T47D (cell line): ENCODE results near the gene CLDN19.

Experiments used
- DNase-seq, 2 experiments: peaks; one replicate each; pipeline versions ENCODE4 v3.0.0 to v3.0.0-alpha.2; 2011 to 2012; ENCODE audit warnings: low read depth in 1 of 2, low spot score in 1 of 2
- JUND ChIP-seq: IDR thresholded peaks from 2 replicates; pipeline ENCODE4 v1.6.1; 2012; ENCODE audit warnings: low read depth
- in situ Hi-C: cut with HindIII; loops from 2 replicates; pipeline ENCODE4 v1.10.0; 2016; ENCODE audit warnings: low sequenced_read_pairs, low pct_unique_long_range_greater_than_20kb

The CLDN19 gene

GRCh38 chr1:42742141-42742540, 2.1 kb upstream of the CLDN19 start:
- TF ChIP-seq JUND = no peak
- no peak for DNase-seq
- in situ Hi-C loops = no loop called here

- TF ChIP-seq JUND = no peak
- DNase-seq = no peak
- in situ Hi-C loops = no loop called here
Measured at GRCh38 chr1:42741706-42742105, 1.7 kb upstream of the CLDN19 start.

GRCh38 chr1:42740851-42741580, 980 bp upstream of the CLDN19 start:
- in situ Hi-C loops = no loop called here
- no peak for DNase-seq
- no peak for TF ChIP-seq JUND

- no peak for DNase-seq
- in situ Hi-C loops = no loop called here
- no peak for TF ChIP-seq JUND
Measured at GRCh38 chr1:42738678-42739226, 1.3 kb downstream of the CLDN19 start.

- no peak for DNase-seq
- no peak for TF ChIP-seq JUND
- in situ Hi-C loops = no loop called here
Measured at GRCh38 chr1:42737986-42738677, 1.9 kb downstream of the CLDN19 start.

- in situ Hi-C loops = no loop called here
- no peak for TF ChIP-seq JUND
- peak in 1 of 2 experiments; percentile 49 for DNase-seq
Measured at GRCh38 chr1:42737257-42737656, 2.8 kb downstream of the CLDN19 start.

- in situ Hi-C loops = no loop called here
- DNase-seq = no peak
- no peak for TF ChIP-seq JUND
Measured at GRCh38 chr1:42736571-42737200, 3.4 kb downstream of the CLDN19 start.

- in situ Hi-C loops = no loop called here
- no peak for TF ChIP-seq JUND
Measured at GRCh38 chr1:42736152-42736551, 3.9 kb downstream of the CLDN19 start.

GRCh38 chr1:42735477-42736105, 4.4 kb downstream of the CLDN19 start:
- no peak for DNase-seq
- in situ Hi-C loops = no loop called here
- TF ChIP-seq JUND = no peak

More at GRCh38 chr1:42736152-42736551, 3.9 kb downstream of the CLDN19 start:
- DNase-seq = no peak

- no peak for DNase-seq
- in situ Hi-C loops = no loop called here
- TF ChIP-seq JUND = no peak
Measured at GRCh38 chr1:42735056-42735455, 5.0 kb downstream of the CLDN19 start.

GRCh38 chr1:42734201-42735035, 5.6 kb downstream of the CLDN19 start:
- DNase-seq = no peak
- in situ Hi-C loops = no loop called here
- no peak for TF ChIP-seq JUND
